ENCODE measurements around the gene RAB4B. TPM values are rescaled to one million over a fixed set of nuclear protein-coding genes. Genes with fewer than 3 reads are reported as not detected.

Gene RAB4B
- total RNA-seq, 1 experiment from 2014 or later, result 29.7 TPM

DNA sequence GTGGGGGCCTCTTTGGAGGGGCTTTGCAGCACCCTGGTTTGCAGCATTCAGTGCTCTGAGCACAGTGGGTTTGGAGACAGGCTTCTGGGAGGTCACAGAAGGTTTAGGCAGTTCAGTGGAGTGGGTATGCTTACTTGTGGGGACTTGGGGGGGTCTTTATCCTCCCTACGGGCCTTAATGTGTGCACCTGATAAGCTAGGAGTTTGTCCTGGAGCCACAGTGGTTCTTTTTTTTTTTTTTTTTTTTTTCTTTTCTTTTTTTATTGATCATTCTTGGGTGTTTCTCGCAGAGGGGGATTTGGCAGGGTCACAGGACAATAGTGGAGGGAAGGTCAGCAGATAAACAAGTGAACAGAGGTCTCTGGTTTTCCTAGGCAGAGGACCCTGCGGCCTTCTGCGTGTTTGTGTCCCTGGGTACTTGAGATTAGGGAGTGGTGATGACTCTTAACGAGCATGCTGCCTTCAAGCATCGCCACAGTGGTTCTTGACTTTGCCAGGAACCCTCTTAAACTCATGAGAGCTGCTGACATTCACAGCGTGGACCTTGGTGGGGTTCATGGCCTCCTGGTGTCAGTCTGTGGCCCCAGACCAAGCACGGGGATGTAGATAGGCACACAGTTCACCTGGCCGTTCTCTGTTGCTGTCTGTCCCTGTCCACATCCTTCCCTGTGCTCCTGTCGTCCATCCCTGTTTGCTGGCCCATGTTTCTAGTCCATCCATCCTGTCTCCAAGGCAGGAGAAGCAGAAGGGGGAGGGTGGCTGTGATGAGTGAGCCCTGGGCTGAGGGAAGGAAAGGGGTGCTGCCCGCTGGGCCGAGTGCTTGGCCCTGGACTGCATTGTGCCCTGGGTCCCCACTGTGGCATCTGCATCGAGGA lies 23.6 kb downstream of the RAB4B start (continued):
- TF ChIP-seq TP53 (CRISPR knock-in tag; IDR thresholded peaks at IDR 0.05), result no peak
- no peak for TF ChIP-seq GTF2I (CRISPR knock-in tag; conservative IDR thresholded peaks at IDR 0.05)
- no peak for TF ChIP-seq IRF2 (CRISPR knock-in tag; IDR thresholded peaks at IDR 0.05; ENCODE audit: borderline replicate concordance, low read depth)
- TF ChIP-seq, protein P1, sequence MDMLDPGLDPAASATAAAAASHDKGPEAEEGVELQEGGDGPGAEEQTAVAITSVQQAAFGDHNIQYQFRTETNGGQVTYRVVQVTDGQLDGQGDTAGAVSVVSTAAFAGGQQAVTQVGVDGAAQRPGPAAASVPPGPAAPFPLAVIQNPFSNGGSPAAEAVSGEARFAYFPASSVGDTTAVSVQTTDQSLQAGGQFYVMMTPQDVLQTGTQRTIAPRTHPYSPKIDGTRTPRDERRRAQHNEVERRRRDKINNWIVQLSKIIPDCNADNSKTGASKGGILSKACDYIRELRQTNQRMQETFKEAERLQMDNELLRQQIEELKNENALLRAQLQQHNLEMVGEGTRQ (CRISPR knock-in tag; IDR thresholded peaks at IDR 0.05), result no peak
- TF ChIP-seq, protein P2, sequence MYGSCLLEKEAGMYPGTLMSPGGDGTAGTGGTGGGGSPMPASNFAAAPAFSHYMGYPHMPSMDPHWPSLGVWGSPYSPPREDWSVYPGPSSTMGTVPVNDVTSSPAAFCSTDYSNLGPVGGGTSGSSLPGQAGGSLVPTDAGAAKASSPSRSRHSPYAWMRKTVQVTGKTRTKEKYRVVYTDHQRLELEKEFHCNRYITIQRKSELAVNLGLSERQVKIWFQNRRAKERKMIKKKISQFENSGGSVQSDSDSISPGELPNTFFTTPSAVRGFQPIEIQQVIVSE (CRISPR knock-in tag; IDR thresholded peaks at IDR 0.05; ENCODE audit: borderline replicate concordance), result no peak
- TF ChIP-seq ZNF396 (CRISPR knock-in tag; IDR thresholded peaks at IDR 0.05; ENCODE audit: borderline replicate concordance), result no peak
- TF ChIP-seq ESRRA (CRISPR knock-in tag; IDR thresholded peaks at IDR 0.05; ENCODE audit: borderline replicate concordance), result no peak
- TF ChIP-seq JUN (CRISPR knock-in tag; IDR thresholded peaks at IDR 0.05), result no peak

DNA sequence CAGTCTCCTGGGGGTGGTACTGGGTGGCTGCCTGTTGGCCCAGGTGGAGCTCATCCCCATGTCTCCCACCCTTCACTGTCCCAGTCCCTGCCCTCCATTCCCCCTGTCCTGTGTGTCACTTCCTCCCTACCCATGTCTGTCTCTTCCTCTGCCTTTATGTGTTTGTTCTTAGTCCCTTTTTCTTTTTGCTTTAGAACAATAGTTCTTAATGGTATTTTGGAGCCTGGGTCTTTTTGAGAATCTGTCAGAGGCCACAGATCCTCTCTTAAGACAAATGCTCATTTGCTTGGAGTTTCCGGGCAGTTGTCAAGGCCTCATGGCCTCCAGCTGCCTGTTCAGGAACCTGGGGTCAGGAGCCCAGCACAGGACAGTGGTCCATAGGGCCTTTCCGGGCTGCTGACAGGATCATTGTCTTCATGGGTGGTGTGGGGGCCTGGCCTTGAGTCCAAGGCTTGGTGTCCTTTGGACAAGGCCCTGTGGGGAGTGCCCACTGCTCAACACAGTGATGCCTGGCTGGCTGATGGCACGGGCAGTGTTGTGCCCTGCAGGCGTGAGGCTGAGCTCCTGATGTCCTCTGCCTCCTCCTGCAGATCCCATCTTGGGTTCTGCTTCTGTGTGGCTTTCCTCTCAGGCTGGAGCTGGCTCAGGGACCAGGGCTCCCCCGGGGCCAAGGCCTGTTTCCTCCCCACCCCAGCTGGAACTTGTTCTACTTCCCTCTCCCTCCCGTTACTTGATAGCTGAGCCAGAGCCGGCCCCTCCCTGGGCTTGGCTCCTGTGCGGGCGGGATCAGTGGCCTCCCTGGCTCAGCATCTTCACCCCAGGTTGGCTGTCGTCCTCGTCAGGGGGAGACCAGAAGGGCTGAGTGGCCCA lies 24.5 kb downstream of the RAB4B start:
- ChIA-PET CTCF (interaction anchor here (0.9 to 1.1 kb wide), 3 partner anchors 24 to 139 kb away, joined by 3 read pairs; partner anchors contain the start of gene RAB4B), POLR2A (interaction anchor here (1.0 kb wide), 1 partner anchor 85 kb away, joined by 3 read pairs; the partner anchor contains the start of genes COQ8B and ITPKC)
- H3K4me3 Mint-ChIP-seq, result peak overlapping the region; percentile 56
- no peak for TF ChIP-seq SOX15 (CRISPR knock-in tag; IDR thresholded peaks at IDR 0.05)
- TF ChIP-seq, protein P3, sequence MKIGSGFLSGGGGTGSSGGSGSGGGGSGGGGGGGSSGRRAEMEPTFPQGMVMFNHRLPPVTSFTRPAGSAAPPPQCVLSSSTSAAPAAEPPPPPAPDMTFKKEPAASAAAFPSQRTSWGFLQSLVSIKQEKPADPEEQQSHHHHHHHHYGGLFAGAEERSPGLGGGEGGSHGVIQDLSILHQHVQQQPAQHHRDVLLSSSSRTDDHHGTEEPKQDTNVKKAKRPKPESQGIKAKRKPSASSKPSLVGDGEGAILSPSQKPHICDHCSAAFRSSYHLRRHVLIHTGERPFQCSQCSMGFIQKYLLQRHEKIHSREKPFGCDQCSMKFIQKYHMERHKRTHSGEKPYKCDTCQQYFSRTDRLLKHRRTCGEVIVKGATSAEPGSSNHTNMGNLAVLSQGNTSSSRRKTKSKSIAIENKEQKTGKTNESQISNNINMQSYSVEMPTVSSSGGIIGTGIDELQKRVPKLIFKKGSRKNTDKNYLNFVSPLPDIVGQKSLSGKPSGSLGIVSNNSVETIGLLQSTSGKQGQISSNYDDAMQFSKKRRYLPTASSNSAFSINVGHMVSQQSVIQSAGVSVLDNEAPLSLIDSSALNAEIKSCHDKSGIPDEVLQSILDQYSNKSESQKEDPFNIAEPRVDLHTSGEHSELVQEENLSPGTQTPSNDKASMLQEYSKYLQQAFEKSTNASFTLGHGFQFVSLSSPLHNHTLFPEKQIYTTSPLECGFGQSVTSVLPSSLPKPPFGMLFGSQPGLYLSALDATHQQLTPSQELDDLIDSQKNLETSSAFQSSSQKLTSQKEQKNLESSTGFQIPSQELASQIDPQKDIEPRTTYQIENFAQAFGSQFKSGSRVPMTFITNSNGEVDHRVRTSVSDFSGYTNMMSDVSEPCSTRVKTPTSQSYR (CRISPR knock-in tag; IDR thresholded peaks at IDR 0.05), result no peak
- TF ChIP-seq ZBTB21 (CRISPR knock-in tag; IDR thresholded peaks at IDR 0.05; ENCODE audit: borderline replicate concordance), result no peak
- TF ChIP-seq, protein P4, sequence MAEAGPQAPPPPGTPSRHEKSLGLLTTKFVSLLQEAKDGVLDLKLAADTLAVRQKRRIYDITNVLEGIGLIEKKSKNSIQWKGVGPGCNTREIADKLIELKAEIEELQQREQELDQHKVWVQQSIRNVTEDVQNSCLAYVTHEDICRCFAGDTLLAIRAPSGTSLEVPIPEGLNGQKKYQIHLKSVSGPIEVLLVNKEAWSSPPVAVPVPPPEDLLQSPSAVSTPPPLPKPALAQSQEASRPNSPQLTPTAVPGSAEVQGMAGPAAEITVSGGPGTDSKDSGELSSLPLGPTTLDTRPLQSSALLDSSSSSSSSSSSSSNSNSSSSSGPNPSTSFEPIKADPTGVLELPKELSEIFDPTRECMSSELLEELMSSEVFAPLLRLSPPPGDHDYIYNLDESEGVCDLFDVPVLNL (CRISPR knock-in tag; IDR thresholded peaks at IDR 0.05; ENCODE audit: borderline replicate concordance, low read depth), result no peak
- TF ChIP-seq EMX1 (CRISPR knock-in tag; IDR thresholded peaks at IDR 0.05), result no peak
- TF ChIP-seq GRHL2 (CRISPR knock-in tag; IDR thresholded peaks at IDR 0.05; ENCODE audit: insufficient replicate concordance, severe bottlenecking), result no peak
- TF ChIP-seq ZNF219 (CRISPR knock-in tag; IDR thresholded peaks at IDR 0.05; ENCODE audit: borderline replicate concordance), result no peak
- TF ChIP-seq, protein P5, sequence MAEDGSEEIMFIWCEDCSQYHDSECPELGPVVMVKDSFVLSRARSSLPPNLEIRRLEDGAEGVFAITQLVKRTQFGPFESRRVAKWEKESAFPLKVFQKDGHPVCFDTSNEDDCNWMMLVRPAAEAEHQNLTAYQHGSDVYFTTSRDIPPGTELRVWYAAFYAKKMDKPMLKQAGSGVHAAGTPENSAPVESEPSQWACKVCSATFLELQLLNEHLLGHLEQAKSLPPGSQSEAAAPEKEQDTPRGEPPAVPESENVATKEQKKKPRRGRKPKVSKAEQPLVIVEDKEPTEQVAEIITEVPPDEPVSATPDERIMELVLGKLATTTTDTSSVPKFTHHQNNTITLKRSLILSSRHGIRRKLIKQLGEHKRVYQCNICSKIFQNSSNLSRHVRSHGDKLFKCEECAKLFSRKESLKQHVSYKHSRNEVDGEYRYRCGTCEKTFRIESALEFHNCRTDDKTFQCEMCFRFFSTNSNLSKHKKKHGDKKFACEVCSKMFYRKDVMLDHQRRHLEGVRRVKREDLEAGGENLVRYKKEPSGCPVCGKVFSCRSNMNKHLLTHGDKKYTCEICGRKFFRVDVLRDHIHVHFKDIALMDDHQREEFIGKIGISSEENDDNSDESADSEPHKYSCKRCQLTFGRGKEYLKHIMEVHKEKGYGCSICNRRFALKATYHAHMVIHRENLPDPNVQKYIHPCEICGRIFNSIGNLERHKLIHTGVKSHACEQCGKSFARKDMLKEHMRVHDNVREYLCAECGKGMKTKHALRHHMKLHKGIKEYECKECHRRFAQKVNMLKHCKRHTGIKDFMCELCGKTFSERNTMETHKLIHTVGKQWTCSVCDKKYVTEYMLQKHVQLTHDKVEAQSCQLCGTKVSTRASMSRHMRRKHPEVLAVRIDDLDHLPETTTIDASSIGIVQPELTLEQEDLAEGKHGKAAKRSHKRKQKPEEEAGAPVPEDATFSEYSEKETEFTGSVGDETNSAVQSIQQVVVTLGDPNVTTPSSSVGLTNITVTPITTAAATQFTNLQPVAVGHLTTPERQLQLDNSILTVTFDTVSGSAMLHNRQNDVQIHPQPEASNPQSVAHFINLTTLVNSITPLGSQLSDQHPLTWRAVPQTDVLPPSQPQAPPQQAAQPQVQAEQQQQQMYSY (CRISPR knock-in tag; IDR thresholded peaks at IDR 0.05), result no peak
- no peak for TF ChIP-seq SMAD3 (CRISPR knock-in tag; IDR thresholded peaks at IDR 0.05; ENCODE audit: borderline replicate concordance)
- no peak for TF ChIP-seq NR3C1 (CRISPR knock-in tag; conservative IDR thresholded peaks at IDR 0.05; ENCODE audit: low read depth)
- TF ChIP-seq ZNF396 (CRISPR knock-in tag; IDR thresholded peaks at IDR 0.05; ENCODE audit: borderline replicate concordance), result no peak
- TF ChIP-seq, protein P6, sequence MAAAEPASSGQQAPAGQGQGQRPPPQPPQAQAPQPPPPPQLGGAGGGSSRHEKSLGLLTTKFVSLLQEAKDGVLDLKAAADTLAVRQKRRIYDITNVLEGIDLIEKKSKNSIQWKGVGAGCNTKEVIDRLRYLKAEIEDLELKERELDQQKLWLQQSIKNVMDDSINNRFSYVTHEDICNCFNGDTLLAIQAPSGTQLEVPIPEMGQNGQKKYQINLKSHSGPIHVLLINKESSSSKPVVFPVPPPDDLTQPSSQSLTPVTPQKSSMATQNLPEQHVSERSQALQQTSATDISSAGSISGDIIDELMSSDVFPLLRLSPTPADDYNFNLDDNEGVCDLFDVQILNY (CRISPR knock-in tag; IDR thresholded peaks at IDR 0.05), result no peak
- TF ChIP-seq RORB (CRISPR knock-in tag; IDR thresholded peaks at IDR 0.05), result no peak
- TF ChIP-seq, protein P7, sequence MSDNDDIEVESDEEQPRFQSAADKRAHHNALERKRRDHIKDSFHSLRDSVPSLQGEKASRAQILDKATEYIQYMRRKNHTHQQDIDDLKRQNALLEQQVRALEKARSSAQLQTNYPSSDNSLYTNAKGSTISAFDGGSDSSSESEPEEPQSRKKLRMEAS (CRISPR knock-in tag; IDR thresholded peaks at IDR 0.05), result no peak
- TF ChIP-seq FOXJ3 (CRISPR knock-in tag; IDR thresholded peaks at IDR 0.05; ENCODE audit: borderline replicate concordance), result no peak
- no peak for TF ChIP-seq TEAD1 (CRISPR knock-in tag; IDR thresholded peaks at IDR 0.05)
- ATAC-seq (no peak), DNase-seq (ENCODE audit: low spot score) (no peak)
- H3K4me1 Mint-ChIP-seq, result peaks cover 72% of the 10 kb centered on the region
- H3K27me3 Mint-ChIP-seq (ENCODE audit: low read depth), result no peaks in the 10 kb centered on the region
- H3K27ac Mint-ChIP-seq, result peak overlapping the region; percentile 95
- peaks cover 11% of the 10 kb centered on the region for H3K36me3 Mint-ChIP-seq
- H3K9me3 Mint-ChIP-seq, result no peaks in the 10 kb centered on the region
